Osteoblast (primary cell): ENCODE measurements around the gene SH3TC2. TPM values are rescaled to one million over a fixed set of nuclear protein-coding genes. Genes with fewer than 3 reads are reported as not detected.

Experiments
- DNase-seq: peaks from one replicate; pipeline ENCODE4 v3.0.0; 2011; ENCODE audit warnings: low spot score, mixed read lengths; ENCODE audit not compliant: insufficient read length; ENCODE audit errors: missing footprints
- H2AFZ ChIP-seq: 2 replicates; pipeline ENCODE4 v1.6.0; 2011; ENCODE audit warnings: mild to moderate bottlenecking, low read length
- H3K27ac ChIP-seq: 2 replicates; pipeline ENCODE4 v1.5.1; 2011; ENCODE audit warnings: mild to moderate bottlenecking, low read depth, low read length, moderate library complexity
- H3K27me3 ChIP-seq: 2 replicates; pipeline ENCODE4 v1.6.0; 2012; ENCODE audit warnings: mild to moderate bottlenecking, control low read depth, inconsistent platforms, low read length, moderate library complexity; ENCODE audit not compliant: insufficient read depth
- H3K36me3 ChIP-seq: 2 replicates; pipeline ENCODE4 v1.5.1; 2011; ENCODE audit warnings: mild to moderate bottlenecking, low read length, control low read depth, moderate library complexity; ENCODE audit not compliant: insufficient read depth
- H3K4me1 ChIP-seq: 2 replicates; pipeline ENCODE4 v1.5.1; 2011; ENCODE audit warnings: mild to moderate bottlenecking, low read length, control low read depth, moderate library complexity; ENCODE audit not compliant: insufficient read depth
- H3K4me2 ChIP-seq: 2 replicates; pipeline ENCODE4 v1.6.0; 2011; ENCODE audit warnings: mild to moderate bottlenecking, low read length; ENCODE audit not compliant: insufficient read depth
- H3K4me3 ChIP-seq: fragments of 200-600 bp; sonication (generic); 3 replicates; pipeline ENCODE4 v1.5.1; 2012; ENCODE audit warnings: mild to moderate bottlenecking, low read length, inconsistent platforms; ENCODE audit not compliant: insufficient read depth
- H3K79me2 ChIP-seq: 2 replicates; pipeline ENCODE4 v1.6.0; 2012; ENCODE audit warnings: mild to moderate bottlenecking, low read length, control low read depth, inconsistent platforms; ENCODE audit not compliant: insufficient read depth
- H3K9me3 ChIP-seq: 2 replicates; pipeline ENCODE4 v1.5.1; 2011; ENCODE audit warnings: low read depth, low read length, control low read depth
- H4K20me1 ChIP-seq: 2 replicates; pipeline ENCODE4 v1.6.0; 2012; ENCODE audit warnings: mild to moderate bottlenecking, low read length, control low read depth; ENCODE audit not compliant: insufficient read depth
- CTCF ChIP-seq: IDR thresholded peaks from 2 replicates; pipeline ENCODE4 v1.5.1; 2011; ENCODE audit warnings: mild to moderate bottlenecking, low read depth, low read length, moderate library complexity; ENCODE audit errors: extremely low read depth
- total RNA-seq: library from RNA; depleted of rRNA; stranded (reverse); fragments of >200 nt; gene quantifications from 2 replicates; pipeline ENCODE4 v1.2.3, GENCODE V29; 2012

The SH3TC2 gene
- total RNA-seq, 1 donor = 0.72 TPM

GRCh38 chr5:148999741-149000140 is 63.1 kb downstream of the SH3TC2 start:
- TF ChIP-seq CTCF = no peak
- H3K79me2 ChIP-seq = no peaks in the 10 kb centered on the region

GRCh38 chr5:148998174-148998797 is 64.6 kb downstream of the SH3TC2 start:
- H3K27ac ChIP-seq = no peak overlapping the region
- no peak overlapping the region for H3K4me2 ChIP-seq
- H3K9me3 ChIP-seq = no peaks in the 10 kb centered on the region
- TF ChIP-seq CTCF = peak; percentile 72
- H3K4me3 ChIP-seq = no peak overlapping the region
- no peaks in the 10 kb centered on the region for H4K20me1 ChIP-seq
- H2AFZ ChIP-seq = no peak overlapping the region
- no peaks in the 10 kb centered on the region for H3K27me3 ChIP-seq
- no peaks in the 10 kb centered on the region for H3K36me3 ChIP-seq
- peaks cover 32% of the 10 kb centered on the region for H3K4me1 ChIP-seq
- DNase-seq = no peak
- no peaks in the 10 kb centered on the region for H3K79me2 ChIP-seq

More at GRCh38 chr5:148999741-149000140, 63.1 kb downstream of the SH3TC2 start:
- no peak overlapping the region for H3K27ac ChIP-seq
- no peak overlapping the region for H2AFZ ChIP-seq
- H3K36me3 ChIP-seq = no peaks in the 10 kb centered on the region
- H3K27me3 ChIP-seq = no peaks in the 10 kb centered on the region
- no peak overlapping the region for H3K4me3 ChIP-seq
- no peak overlapping the region for H3K4me2 ChIP-seq
- no peaks in the 10 kb centered on the region for H4K20me1 ChIP-seq
- H3K4me1 ChIP-seq = peaks cover 37% of the 10 kb centered on the region
- no peaks in the 10 kb centered on the region for H3K9me3 ChIP-seq
- DNase-seq = no peak

GRCh38 chr5:148996270-148996669 is 66.6 kb downstream of the SH3TC2 start:
- peak overlapping the region; percentile 50 for H3K4me2 ChIP-seq
- DNase-seq = no peak

More at GRCh38 chr5:148996270-148996669, 66.6 kb downstream of the SH3TC2 start:
- H4K20me1 ChIP-seq = no peaks in the 10 kb centered on the region
- peak overlapping the region; percentile 13 for H2AFZ ChIP-seq
- H3K79me2 ChIP-seq = no peaks in the 10 kb centered on the region
- peak overlapping the region; percentile 7 for H3K4me3 ChIP-seq
- no peaks in the 10 kb centered on the region for H3K36me3 ChIP-seq
- H3K27ac ChIP-seq = no peak overlapping the region
- H3K27me3 ChIP-seq = no peaks in the 10 kb centered on the region
- no peak for TF ChIP-seq CTCF
- H3K9me3 ChIP-seq = no peaks in the 10 kb centered on the region
- H3K4me1 ChIP-seq = peaks cover 14% of the 10 kb centered on the region
